ENCODE measurements around the gene GARIN5A.

GARIN5A gene

GRCh38 chr19:50507376-50507775, 30.7 kb upstream of the GARIN5A start:
- TF ChIP-seq CTCF (IDR thresholded peaks at IDR 0.05; ENCODE audit: borderline replicate concordance, insufficient read depth, low read depth, low read length): no peak
- no peak overlapping the region for H3K4me3 ChIP-seq (ENCODE audit: low read depth, low read length)

- no peak for TF ChIP-seq CTCF (IDR thresholded peaks at IDR 0.05; ENCODE audit: borderline replicate concordance, insufficient read depth, low read depth, low read length)
- H3K4me3 ChIP-seq (ENCODE audit: low read depth, low read length): no peak overlapping the region
These were observed 30.1 kb upstream of the GARIN5A start for GRCh38 chr19:50506700-50507099.

- no peak for TF ChIP-seq CTCF (IDR thresholded peaks at IDR 0.05; ENCODE audit: borderline replicate concordance, insufficient read depth, low read depth, low read length)
- no peak overlapping the region for H3K4me3 ChIP-seq (ENCODE audit: low read depth, low read length)
These were observed 29.4 kb upstream of the GARIN5A start for GRCh38 chr19:50505856-50506611.

GRCh38 chr19:50501568-50502475, 25.2 kb upstream of the GARIN5A start:
- no peak overlapping the region for H3K4me3 ChIP-seq (ENCODE audit: low read depth, low read length)
- no peak for TF ChIP-seq CTCF (IDR thresholded peaks at IDR 0.05; ENCODE audit: borderline replicate concordance, insufficient read depth, low read depth, low read length)

- TF ChIP-seq CTCF (IDR thresholded peaks at IDR 0.05; ENCODE audit: borderline replicate concordance, insufficient read depth, low read depth, low read length): no peak
- no peak overlapping the region for H3K4me3 ChIP-seq (ENCODE audit: low read depth, low read length)
These were observed 24.5 kb upstream of the GARIN5A start for GRCh38 chr19:50501186-50501567.

GRCh38 chr19:50500753-50501151, 24.1 kb upstream of the GARIN5A start:
- H3K4me3 ChIP-seq (ENCODE audit: low read depth, low read length): no peak overlapping the region
- TF ChIP-seq CTCF (IDR thresholded peaks at IDR 0.05; ENCODE audit: borderline replicate concordance, insufficient read depth, low read depth, low read length): no peak
